Measurements from ENCODE around the gene KIRREL3.

The KIRREL3 gene

DNA sequence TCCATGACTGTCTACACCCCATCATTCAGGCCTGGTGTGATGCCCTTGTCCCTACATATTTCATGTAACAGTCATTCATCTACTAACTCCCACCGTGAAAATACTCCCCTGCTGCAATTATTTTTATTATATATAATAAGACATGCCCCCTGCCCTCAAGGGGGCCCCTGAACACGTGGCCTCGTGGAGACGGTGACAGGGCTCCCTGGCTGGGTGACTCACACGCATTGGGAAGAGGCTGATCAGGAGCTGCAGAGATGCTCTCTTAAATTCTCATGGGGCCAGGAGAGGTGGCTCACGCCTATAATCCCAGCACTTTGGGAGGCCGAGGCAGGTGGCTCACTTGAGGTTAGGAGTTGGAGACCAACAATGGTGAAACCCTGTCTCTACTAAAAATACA, 556.5 kb downstream of the KIRREL3 start:
- no peaks in the 10 kb centered on the region for H3K36me3 ChIP-seq (ENCODE audit: control insufficient read depth in 2 of 2, insufficient read depth in 2 of 2, low read length in 2 of 2)
- H3K4me1 ChIP-seq (ENCODE audit: control insufficient read depth in 2 of 2, insufficient read depth in 2 of 2, low read length in 2 of 2) = peaks cover 5 to 13% of the 10 kb centered on the region in 2 donors
- no peak overlapping the region for H3K9ac ChIP-seq (ENCODE audit: low read depth in 1 of 2, low read length in 2 of 2)
- no peaks in the 10 kb centered on the region for H3K9me3 ChIP-seq (ENCODE audit: control insufficient read depth in 2 of 2, low read length in 2 of 2)
- no peak overlapping the region for H3K4me3 ChIP-seq (ENCODE audit: low read length in 2 of 2)
- no peak overlapping the region for H3K27ac ChIP-seq (ENCODE audit: low read depth in 2 of 2, low read length in 2 of 2)
- peaks cover 5 to 8% of the 10 kb centered on the region in 2 donors for H3K27me3 ChIP-seq (ENCODE audit: control insufficient read depth in 2 of 2, insufficient read depth in 2 of 2, low read length in 2 of 2)

GRCh38 chr11:126443120-126443519, 557.5 kb downstream of the KIRREL3 start:
- Histone ChIP-seq H3K9ac (ENCODE audit: low read depth in 1 of 2, low read length in 2 of 2) (no peak overlapping the region), H3K4me1 (ENCODE audit: control insufficient read depth in 2 of 2, insufficient read depth in 2 of 2, low read length in 2 of 2) (peaks cover 5 to 18% of the 10 kb centered on the region in 2 donors), H3K27me3 (ENCODE audit: control insufficient read depth in 2 of 2, insufficient read depth in 2 of 2, low read length in 2 of 2) (peaks cover 5 to 8% of the 10 kb centered on the region in 2 donors), H3K4me3 (ENCODE audit: low read length in 2 of 2) (no peak overlapping the region), H3K27ac (ENCODE audit: low read depth in 2 of 2, low read length in 2 of 2) (no peak overlapping the region), H3K36me3 (ENCODE audit: control insufficient read depth in 2 of 2, insufficient read depth in 2 of 2, low read length in 2 of 2) (no peaks in the 10 kb centered on the region), H3K9me3 (ENCODE audit: control insufficient read depth in 2 of 2, low read length in 2 of 2) (no peaks in the 10 kb centered on the region)

DNA sequence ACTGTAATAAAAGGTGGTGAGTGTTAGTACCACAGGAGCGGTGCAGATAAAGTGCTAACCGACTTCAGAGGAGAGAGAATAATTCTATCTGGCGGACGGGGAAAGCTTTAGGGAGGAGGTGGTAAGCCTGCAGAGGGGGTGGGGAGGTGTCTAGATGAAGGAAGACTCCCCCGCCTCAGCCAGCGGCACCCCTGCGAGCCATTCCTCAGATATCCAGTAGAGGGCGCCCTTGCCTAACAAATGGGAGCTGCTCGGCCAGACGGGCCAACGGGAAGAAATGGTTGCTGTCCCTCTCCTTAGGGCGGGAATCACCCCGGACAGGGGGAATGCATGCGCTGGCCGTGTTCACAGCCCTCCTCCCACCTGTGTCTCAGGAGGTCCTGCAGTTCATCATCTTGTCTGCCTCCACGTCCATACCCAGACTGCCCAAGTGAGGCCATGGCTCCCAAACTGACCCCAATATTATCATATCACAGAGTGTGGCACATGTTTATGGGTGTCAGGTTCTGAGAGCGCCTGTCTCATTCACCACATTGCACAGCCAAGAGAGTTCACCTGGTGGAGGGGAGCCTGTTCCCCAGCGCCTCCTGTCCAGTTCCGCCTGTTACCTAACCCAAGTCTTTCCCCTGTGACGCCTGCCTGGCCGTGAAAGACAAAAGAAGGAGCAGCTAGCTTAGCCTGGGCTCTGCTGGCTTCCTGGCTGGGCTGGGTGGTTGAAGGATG, 559.6 kb downstream of the KIRREL3 start:
- no peaks in the 10 kb centered on the region for H3K9me3 ChIP-seq (ENCODE audit: control insufficient read depth in 2 of 2, low read length in 2 of 2)
- H3K27ac ChIP-seq (ENCODE audit: low read depth in 2 of 2, low read length in 2 of 2) = no peak overlapping the region
- peak overlapping the region; percentile 20 to 21 for H3K4me3 ChIP-seq (ENCODE audit: low read length in 2 of 2)
- H3K36me3 ChIP-seq (ENCODE audit: control insufficient read depth in 2 of 2, insufficient read depth in 2 of 2, low read length in 2 of 2) = no peaks in the 10 kb centered on the region
- H3K9ac ChIP-seq (ENCODE audit: low read depth in 1 of 2, low read length in 2 of 2) = no peak overlapping the region
- H3K27me3 ChIP-seq (ENCODE audit: control insufficient read depth in 2 of 2, insufficient read depth in 2 of 2, low read length in 2 of 2) = peaks cover 5 to 8% of the 10 kb centered on the region in 2 donors
- H3K4me1 ChIP-seq (ENCODE audit: control insufficient read depth in 2 of 2, insufficient read depth in 2 of 2, low read length in 2 of 2) = peaks cover 6 to 18% of the 10 kb centered on the region in 2 donors

GRCh38 chr11:126440276-126440675, 560.3 kb downstream of the KIRREL3 start:
- Histone ChIP-seq H3K9ac (ENCODE audit: low read depth in 1 of 2, low read length in 2 of 2) (no peak overlapping the region), H3K36me3 (ENCODE audit: control insufficient read depth in 2 of 2, insufficient read depth in 2 of 2, low read length in 2 of 2) (no peaks in the 10 kb centered on the region), H3K4me3 (ENCODE audit: low read length in 2 of 2) (no peak overlapping the region), H3K9me3 (ENCODE audit: control insufficient read depth in 2 of 2, low read length in 2 of 2) (no peaks in the 10 kb centered on the region), H3K27me3 (ENCODE audit: control insufficient read depth in 2 of 2, insufficient read depth in 2 of 2, low read length in 2 of 2) (peaks cover 1 to 8% of the 10 kb centered on the region in 2 donors), H3K27ac (ENCODE audit: low read depth in 2 of 2, low read length in 2 of 2) (no peak overlapping the region), H3K4me1 (ENCODE audit: control insufficient read depth in 2 of 2, insufficient read depth in 2 of 2, low read length in 2 of 2) (peaks cover 8 to 18% of the 10 kb centered on the region in 2 donors)

- Histone ChIP-seq H3K9me3 (ENCODE audit: control insufficient read depth in 2 of 2, low read length in 2 of 2) (no peaks in the 10 kb centered on the region), H3K4me3 (ENCODE audit: low read length in 2 of 2) (no peak overlapping the region), H3K27me3 (ENCODE audit: control insufficient read depth in 2 of 2, insufficient read depth in 2 of 2, low read length in 2 of 2) (peaks cover 0 to 8% of the 10 kb centered on the region in 2 donors), H3K9ac (ENCODE audit: low read depth in 1 of 2, low read length in 2 of 2) (no peak overlapping the region), H3K36me3 (ENCODE audit: control insufficient read depth in 2 of 2, insufficient read depth in 2 of 2, low read length in 2 of 2) (no peaks in the 10 kb centered on the region), H3K4me1 (ENCODE audit: control insufficient read depth in 2 of 2, insufficient read depth in 2 of 2, low read length in 2 of 2) (peaks cover 8 to 18% of the 10 kb centered on the region in 2 donors), H3K27ac (ENCODE audit: low read depth in 2 of 2, low read length in 2 of 2) (no peak overlapping the region)
These were observed 561.9 kb downstream of the KIRREL3 start for GRCh38 chr11:126438691-126439090.

- Histone ChIP-seq H3K9ac (ENCODE audit: low read depth in 1 of 2, low read length in 2 of 2) (no peak overlapping the region), H3K36me3 (ENCODE audit: control insufficient read depth in 2 of 2, insufficient read depth in 2 of 2, low read length in 2 of 2) (no peaks in the 10 kb centered on the region), H3K4me1 (ENCODE audit: control insufficient read depth in 2 of 2, insufficient read depth in 2 of 2, low read length in 2 of 2) (peaks cover 8 to 18% of the 10 kb centered on the region in 2 donors), H3K27me3 (ENCODE audit: control insufficient read depth in 2 of 2, insufficient read depth in 2 of 2, low read length in 2 of 2) (peaks cover 0 to 8% of the 10 kb centered on the region in 2 donors), H3K9me3 (ENCODE audit: control insufficient read depth in 2 of 2, low read length in 2 of 2) (no peaks in the 10 kb centered on the region), H3K4me3 (ENCODE audit: low read length in 2 of 2) (no peak overlapping the region), H3K27ac (ENCODE audit: low read depth in 2 of 2, low read length in 2 of 2) (no peak overlapping the region)
These were observed 562.3 kb downstream of the KIRREL3 start for GRCh38 chr11:126438272-126438671.

- H3K4me3 ChIP-seq (ENCODE audit: low read length in 2 of 2) = no peak overlapping the region
- peaks cover 0 to 8% of the 10 kb centered on the region in 2 donors for H3K27me3 ChIP-seq (ENCODE audit: control insufficient read depth in 2 of 2, insufficient read depth in 2 of 2, low read length in 2 of 2)
- H3K27ac ChIP-seq (ENCODE audit: low read depth in 2 of 2, low read length in 2 of 2) = no peak overlapping the region
- H3K4me1 ChIP-seq (ENCODE audit: control insufficient read depth in 2 of 2, insufficient read depth in 2 of 2, low read length in 2 of 2) = peaks cover 10 to 18% of the 10 kb centered on the region in 2 donors
- H3K9ac ChIP-seq (ENCODE audit: low read depth in 1 of 2, low read length in 2 of 2) = no peak overlapping the region
- H3K36me3 ChIP-seq (ENCODE audit: control insufficient read depth in 2 of 2, insufficient read depth in 2 of 2, low read length in 2 of 2) = no peaks in the 10 kb centered on the region
- no peaks in the 10 kb centered on the region for H3K9me3 ChIP-seq (ENCODE audit: control insufficient read depth in 2 of 2, low read length in 2 of 2)
These were observed 562.8 kb downstream of the KIRREL3 start for GRCh38 chr11:126437731-126438130.

- Histone ChIP-seq H3K9me3 (ENCODE audit: control insufficient read depth in 2 of 2, low read length in 2 of 2) (no peaks in the 10 kb centered on the region), H3K4me3 (ENCODE audit: low read length in 2 of 2) (no peak overlapping the region), H3K27me3 (ENCODE audit: control insufficient read depth in 2 of 2, insufficient read depth in 2 of 2, low read length in 2 of 2) (peaks cover 0 to 4% of the 10 kb centered on the region in 2 donors), H3K4me1 (ENCODE audit: control insufficient read depth in 2 of 2, insufficient read depth in 2 of 2, low read length in 2 of 2) (peaks cover 17 to 32% of the 10 kb centered on the region in 2 donors), H3K27ac (ENCODE audit: low read depth in 2 of 2, low read length in 2 of 2) (no peak overlapping the region), H3K9ac (ENCODE audit: low read depth in 1 of 2, low read length in 2 of 2) (no peak overlapping the region), H3K36me3 (ENCODE audit: control insufficient read depth in 2 of 2, insufficient read depth in 2 of 2, low read length in 2 of 2) (no peaks in the 10 kb centered on the region)
These were observed 564.3 kb downstream of the KIRREL3 start for GRCh38 chr11:126436209-126436755.

GRCh38 chr11:126434950-126435335, 565.6 kb downstream of the KIRREL3 start:
- no peaks in the 10 kb centered on the region for H3K36me3 ChIP-seq (ENCODE audit: control insufficient read depth in 2 of 2, insufficient read depth in 2 of 2, low read length in 2 of 2)
- no peaks in the 10 kb centered on the region for H3K9me3 ChIP-seq (ENCODE audit: control insufficient read depth in 2 of 2, low read length in 2 of 2)
- H3K27ac ChIP-seq (ENCODE audit: low read depth in 2 of 2, low read length in 2 of 2) = no peak overlapping the region
- H3K9ac ChIP-seq (ENCODE audit: low read depth in 1 of 2, low read length in 2 of 2) = no peak overlapping the region
- no peak overlapping the region for H3K4me3 ChIP-seq (ENCODE audit: low read length in 2 of 2)
- H3K4me1 ChIP-seq (ENCODE audit: control insufficient read depth in 2 of 2, insufficient read depth in 2 of 2, low read length in 2 of 2) = peaks cover 20 to 35% of the 10 kb centered on the region in 2 donors
- H3K27me3 ChIP-seq (ENCODE audit: control insufficient read depth in 2 of 2, insufficient read depth in 2 of 2, low read length in 2 of 2) = no peaks in the 10 kb centered on the region

GRCh38 chr11:126433989-126434949, 566.3 kb downstream of the KIRREL3 start:
- Histone ChIP-seq H3K9me3 (ENCODE audit: control insufficient read depth in 2 of 2, low read length in 2 of 2) (no peaks in the 10 kb centered on the region), H3K4me3 (ENCODE audit: low read length in 2 of 2) (no peak overlapping the region), H3K27me3 (ENCODE audit: control insufficient read depth in 2 of 2, insufficient read depth in 2 of 2, low read length in 2 of 2) (no peaks in the 10 kb centered on the region), H3K36me3 (ENCODE audit: control insufficient read depth in 2 of 2, insufficient read depth in 2 of 2, low read length in 2 of 2) (no peaks in the 10 kb centered on the region), H3K9ac (ENCODE audit: low read depth in 1 of 2, low read length in 2 of 2) (no peak overlapping the region), H3K27ac (ENCODE audit: low read depth in 2 of 2, low read length in 2 of 2) (no peak overlapping the region), H3K4me1 (ENCODE audit: control insufficient read depth in 2 of 2, insufficient read depth in 2 of 2, low read length in 2 of 2) (peaks cover 20 to 40% of the 10 kb centered on the region in 2 donors)
